Muscle of leg (tissue), 11 donors: Measurements from ENCODE around the gene TBX15. TPM values are rescaled to one million over a fixed set of nuclear protein-coding genes. Genes with fewer than 3 reads are reported as not detected.
A peak's percentile ranks its signal among the peaks of the same experiment; 100 is the strongest.

Source experiments
- DNase-seq: peaks from one replicate; pipeline ENCODE4 v3.0.0; 2013
- H3K27ac ChIP-seq: one replicate; pipeline ENCODE4 v1.5.1; 2013; ENCODE audit warnings: mild to moderate bottlenecking, low read length, control low read depth
- H3K27me3 ChIP-seq: one replicate; pipeline ENCODE4 v1.6.1; 2013; ENCODE audit warnings: low read length; ENCODE audit not compliant: control insufficient read depth, insufficient read depth
- H3K36me3 ChIP-seq: one replicate; pipeline ENCODE4 v1.6.1; 2013; ENCODE audit warnings: low read length; ENCODE audit not compliant: control insufficient read depth, insufficient read depth
- H3K4me1 ChIP-seq: one replicate; pipeline ENCODE4 v1.6.1; 2013; ENCODE audit warnings: low read length; ENCODE audit not compliant: control insufficient read depth, insufficient read depth
- H3K4me3 ChIP-seq: one replicate; pipeline ENCODE4 v1.5.1; 2013; ENCODE audit warnings: low read length, control low read depth
- H3K9me3 ChIP-seq: replicated peaks from 2 replicates; pipeline ENCODE4 v1.6.1; 2013; ENCODE audit warnings: low read depth, low read length; ENCODE audit not compliant: control insufficient read depth
- WGBS: methylation state at CpG from one replicate; pipeline ENCODE4 v1.1.5; 2013; ENCODE audit warnings: missing lambda C conversion rate; ENCODE audit not compliant: insufficient coverage; 5-methylcytosine and 5-hydroxymethylcytosine counted together
- polyA plus RNA-seq, 8 donors: library from polyadenylated mRNA; unstranded; fragments of 120-200 nt; gene quantifications; one replicate each; pipeline versions ENCODE4 v1.2.1 to v1.2.3, GENCODE V29; 2013; ENCODE audit warnings: inconsistent platforms in 1 of 8, low replicate concordance in 1 of 8; ENCODE audit not compliant: insufficient read length in 8 of 8, insufficient read depth in 1 of 8
- total RNA-seq: library from RNA; stranded (reverse); fragments of 120-200 nt; gene quantifications from one replicate; pipeline ENCODE4 v1.2.4, GENCODE V29; 2013

The TBX15 gene
- total and polyA plus RNA-seq, 9 donors, result 41.4 to 72.7 (median 53.8) TPM

- peaks cover 6% of the 10 kb centered on the region for H3K9me3 ChIP-seq
- H3K4me1 ChIP-seq, result peaks cover 18% of the 10 kb centered on the region
- no CpG with 5 or more reads among the region's 1 CpG for WGBS
- H3K27ac ChIP-seq, result no peak overlapping the region
- no peaks in the 10 kb centered on the region for H3K36me3 ChIP-seq
- H3K4me3 ChIP-seq, result no peak overlapping the region
- no peak for DNase-seq
- H3K27me3 ChIP-seq, result peaks cover 30% of the 10 kb centered on the region
These were observed 22.1 kb upstream of the TBX15 start for GRCh38 chr1:119010201-119010600.

- WGBS, result no CpG with 5 or more reads among the region's 2 CpGs
- H3K4me3 ChIP-seq, result no peak overlapping the region
These were observed 21.1 kb upstream of the TBX15 start for GRCh38 chr1:119009312-119009655.

GRCh38 chr1:119008483-119009311 lies 20.6 kb upstream of the TBX15 start:
- Histone ChIP-seq H3K4me1 (peaks cover 18% of the 10 kb centered on the region), H3K27ac (peak overlapping the region; percentile 83), H3K27me3 (peaks cover 36% of the 10 kb centered on the region), H3K4me3 (peak overlapping the region; percentile 32), H3K9me3 (peaks cover 6% of the 10 kb centered on the region), H3K36me3 (no peaks in the 10 kb centered on the region)
- WGBS, result 3% methylated on average over 11 of the region's 22 CpGs
- DNase-seq, result peak; percentile 92

More at GRCh38 chr1:119009312-119009655, 21.1 kb upstream of the TBX15 start:
- peak overlapping the region; percentile 83 for H3K27ac ChIP-seq
- H3K36me3 ChIP-seq, result no peaks in the 10 kb centered on the region
- H3K9me3 ChIP-seq, result peaks cover 6% of the 10 kb centered on the region
- H3K27me3 ChIP-seq, result peaks cover 32% of the 10 kb centered on the region
- peaks cover 18% of the 10 kb centered on the region for H3K4me1 ChIP-seq
- peak; percentile 73 for DNase-seq

- Histone ChIP-seq H3K9me3 (peaks cover 6% of the 10 kb centered on the region), H3K27me3 (peaks cover 41% of the 10 kb centered on the region), H3K4me1 (peaks cover 18% of the 10 kb centered on the region), H3K4me3 (peak overlapping the region; percentile 32), H3K36me3 (no peaks in the 10 kb centered on the region), H3K27ac (peak overlapping the region; percentile 83)
- WGBS, result 39% methylated on average over 60 of the region's 61 CpGs
- no peak for DNase-seq
These were observed 19.7 kb upstream of the TBX15 start for GRCh38 chr1:119007670-119008482.

- Histone ChIP-seq H3K9me3 (peaks cover 6% of the 10 kb centered on the region), H3K27me3 (peaks cover 46% of the 10 kb centered on the region), H3K4me3 (no peak overlapping the region), H3K4me1 (peaks cover 18% of the 10 kb centered on the region), H3K27ac (no peak overlapping the region), H3K36me3 (no peaks in the 10 kb centered on the region)
- 54% methylated on average over 18 of the region's 22 CpGs for WGBS
- DNase-seq, result no peak
These were observed 19.2 kb upstream of the TBX15 start for GRCh38 chr1:119007339-119007669.

GRCh38 chr1:119006406-119007279 lies 18.5 kb upstream of the TBX15 start:
- H3K4me3 ChIP-seq, result peak overlapping the region; percentile 27

GRCh38 chr1:119005724-119006405 lies 17.7 kb upstream of the TBX15 start:
- no peaks in the 10 kb centered on the region for H3K36me3 ChIP-seq
- H3K27ac ChIP-seq, result peak overlapping the region; percentile 2
- DNase-seq, result no peak
- H3K4me1 ChIP-seq, result peaks cover 28% of the 10 kb centered on the region
- peaks cover 6% of the 10 kb centered on the region for H3K9me3 ChIP-seq
- no peak overlapping the region for H3K4me3 ChIP-seq
- H3K27me3 ChIP-seq, result peaks cover 59% of the 10 kb centered on the region
- 62% methylated on average over 12 of the region's 17 CpGs for WGBS

More at GRCh38 chr1:119006406-119007279, 18.5 kb upstream of the TBX15 start:
- 12% methylated on average over 81 of the region's 81 CpGs for WGBS
- Histone ChIP-seq H3K4me1 (peaks cover 22% of the 10 kb centered on the region), H3K36me3 (no peaks in the 10 kb centered on the region), H3K27me3 (peaks cover 53% of the 10 kb centered on the region), H3K9me3 (peaks cover 6% of the 10 kb centered on the region), H3K27ac (no peak overlapping the region)
- no peak for DNase-seq

- DNase-seq, result no peak
- H3K4me3 ChIP-seq, result no peak overlapping the region
- peaks cover 70% of the 10 kb centered on the region for H3K27me3 ChIP-seq
- H3K4me1 ChIP-seq, result peaks cover 35% of the 10 kb centered on the region
- no peak overlapping the region for H3K27ac ChIP-seq
- H3K36me3 ChIP-seq, result no peaks in the 10 kb centered on the region
- H3K9me3 ChIP-seq, result peaks cover 6% of the 10 kb centered on the region
- no CpG with 5 or more reads among the region's 2 CpGs for WGBS
These were observed 16.6 kb upstream of the TBX15 start for GRCh38 chr1:119004781-119005180.

GRCh38 chr1:119004129-119004527 lies 16.0 kb upstream of the TBX15 start:
- WGBS, result 80% methylated on average over 1 of the region's 5 CpGs
- peaks cover 33% of the 10 kb centered on the region for H3K4me1 ChIP-seq
- no peak overlapping the region for H3K4me3 ChIP-seq
- no peaks in the 10 kb centered on the region for H3K36me3 ChIP-seq
- peaks cover 76% of the 10 kb centered on the region for H3K27me3 ChIP-seq
- no peak for DNase-seq
- H3K9me3 ChIP-seq, result peaks cover 6% of the 10 kb centered on the region
- H3K27ac ChIP-seq, result peak overlapping the region; percentile 6
